Panc1 (cell line): Measurements from ENCODE around the gene PLCD3.

Source experiments
- POLR2AphosphoS5 ChIP-seq: IDR thresholded peaks from 2 replicates; pipeline ENCODE4 v1.6.1; 2012; ENCODE audit warnings: mild to moderate bottlenecking, low read depth, low read length, moderate library complexity
- TF ChIP-seq, protein P1 (sequence below): fragments of 450-650 bp; IDR thresholded peaks from 2 replicates; pipeline ENCODE4 v1.5.1; 2017; ENCODE audit warnings: mild to moderate bottlenecking

DNA sequence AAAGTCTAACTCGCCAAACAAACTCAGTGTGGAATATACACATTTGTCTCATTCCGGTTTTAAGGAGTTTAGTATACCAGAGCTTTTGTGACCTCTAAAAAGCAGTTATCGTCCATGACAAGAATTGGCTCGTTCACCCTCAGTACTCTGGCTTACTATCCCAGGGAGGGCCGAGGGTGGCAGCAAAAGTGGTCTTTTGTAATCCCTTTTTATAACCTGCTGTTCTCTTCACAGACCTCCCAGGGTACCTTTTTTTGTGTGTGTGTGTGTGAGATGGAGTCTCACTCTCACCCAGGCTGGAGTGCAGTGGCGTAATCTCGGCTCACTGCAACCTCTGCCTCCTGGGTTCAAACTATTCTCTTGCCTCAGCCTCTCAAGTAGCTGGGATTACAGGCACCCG is 62.3 kb downstream of the PLCD3 start:
- TF ChIP-seq, protein P1, sequence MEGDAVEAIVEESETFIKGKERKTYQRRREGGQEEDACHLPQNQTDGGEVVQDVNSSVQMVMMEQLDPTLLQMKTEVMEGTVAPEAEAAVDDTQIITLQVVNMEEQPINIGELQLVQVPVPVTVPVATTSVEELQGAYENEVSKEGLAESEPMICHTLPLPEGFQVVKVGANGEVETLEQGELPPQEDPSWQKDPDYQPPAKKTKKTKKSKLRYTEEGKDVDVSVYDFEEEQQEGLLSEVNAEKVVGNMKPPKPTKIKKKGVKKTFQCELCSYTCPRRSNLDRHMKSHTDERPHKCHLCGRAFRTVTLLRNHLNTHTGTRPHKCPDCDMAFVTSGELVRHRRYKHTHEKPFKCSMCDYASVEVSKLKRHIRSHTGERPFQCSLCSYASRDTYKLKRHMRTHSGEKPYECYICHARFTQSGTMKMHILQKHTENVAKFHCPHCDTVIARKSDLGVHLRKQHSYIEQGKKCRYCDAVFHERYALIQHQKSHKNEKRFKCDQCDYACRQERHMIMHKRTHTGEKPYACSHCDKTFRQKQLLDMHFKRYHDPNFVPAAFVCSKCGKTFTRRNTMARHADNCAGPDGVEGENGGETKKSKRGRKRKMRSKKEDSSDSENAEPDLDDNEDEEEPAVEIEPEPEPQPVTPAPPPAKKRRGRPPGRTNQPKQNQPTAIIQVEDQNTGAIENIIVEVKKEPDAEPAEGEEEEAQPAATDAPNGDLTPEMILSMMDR, result no peak
- TF ChIP-seq POLR2AphosphoS5, result no peak
